ENCODE data around the gene CDA. TPM values are rescaled to one million over a fixed set of nuclear protein-coding genes. Genes with fewer than 3 reads are reported as not detected.
A peak's percentile ranks its signal among the peaks of the same experiment; 100 is the strongest.

CDA gene
- total RNA-seq, 1 donor from 2014 or later = 4.0 TPM

DNA sequence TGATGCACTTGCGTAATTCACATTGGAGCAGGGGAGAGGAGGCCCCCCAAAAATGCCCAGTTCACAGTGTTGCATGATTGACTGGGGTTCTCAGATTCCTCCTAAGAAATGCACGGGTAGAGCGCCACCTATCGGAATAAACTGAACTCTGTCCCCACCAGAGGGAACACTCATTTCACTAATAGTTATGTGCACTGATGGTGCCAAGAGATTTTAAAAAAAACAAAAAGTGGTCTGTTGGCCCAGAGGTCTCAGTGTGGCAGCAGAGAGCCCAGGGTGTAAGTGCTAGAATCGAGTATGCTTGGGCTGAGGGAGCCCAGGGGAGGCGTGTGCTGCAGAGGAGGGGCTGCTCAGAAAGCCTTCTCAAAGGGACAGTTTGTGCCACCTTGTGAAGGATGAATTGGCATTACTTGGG, 51.3 kb downstream of the CDA start:
- intact Hi-C loops (cut with DNase I) = no loop called here
- DNase-seq (ENCODE audit: low spot score) = no peak

DNA sequence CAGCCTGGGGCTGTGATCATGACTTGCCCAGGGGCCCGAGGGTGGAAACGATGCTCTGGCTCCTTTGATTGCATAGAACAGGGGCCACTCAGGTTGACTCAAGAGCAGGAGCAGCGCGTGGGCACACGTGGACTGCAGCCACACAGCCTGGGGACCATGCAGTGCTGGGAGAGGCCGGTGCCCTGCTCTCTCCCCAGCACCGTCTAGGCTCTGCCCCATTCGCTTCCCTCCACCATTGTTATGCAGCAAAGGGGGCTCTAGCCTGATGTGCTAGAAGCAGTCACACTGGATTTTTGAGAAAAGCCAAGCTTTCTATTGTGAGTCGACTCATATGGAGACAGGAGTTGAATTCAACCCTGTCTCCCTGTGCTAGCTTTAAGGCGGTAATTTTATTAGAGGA, 53.1 kb downstream of the CDA start:
- no peak for DNase-seq (ENCODE audit: low spot score)
- intact Hi-C loops (cut with DNase I) = no loop called here

DNA sequence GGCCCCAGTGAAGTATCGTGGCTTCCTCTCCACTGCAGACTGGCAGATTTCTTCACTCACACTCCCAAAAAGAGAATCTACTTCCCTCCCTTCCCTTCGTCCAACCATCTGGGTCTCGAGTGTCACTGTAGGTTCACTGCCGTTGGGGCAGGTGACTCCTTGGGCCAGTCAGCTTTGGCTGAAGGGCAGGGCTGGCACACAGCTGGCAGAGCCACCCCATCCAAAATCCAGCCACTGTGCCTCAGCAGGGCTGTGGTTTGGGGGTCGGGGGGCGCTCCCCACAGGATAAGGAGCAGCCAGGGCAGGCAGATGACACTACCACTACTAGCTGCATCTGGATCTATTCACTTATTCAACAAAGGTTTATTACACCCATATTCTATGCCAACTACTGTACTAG, 54.2 kb downstream of the CDA start:
- intact Hi-C loops (cut with DNase I) = no loop called here
- no peak for DNase-seq (ENCODE audit: low spot score)

DNA sequence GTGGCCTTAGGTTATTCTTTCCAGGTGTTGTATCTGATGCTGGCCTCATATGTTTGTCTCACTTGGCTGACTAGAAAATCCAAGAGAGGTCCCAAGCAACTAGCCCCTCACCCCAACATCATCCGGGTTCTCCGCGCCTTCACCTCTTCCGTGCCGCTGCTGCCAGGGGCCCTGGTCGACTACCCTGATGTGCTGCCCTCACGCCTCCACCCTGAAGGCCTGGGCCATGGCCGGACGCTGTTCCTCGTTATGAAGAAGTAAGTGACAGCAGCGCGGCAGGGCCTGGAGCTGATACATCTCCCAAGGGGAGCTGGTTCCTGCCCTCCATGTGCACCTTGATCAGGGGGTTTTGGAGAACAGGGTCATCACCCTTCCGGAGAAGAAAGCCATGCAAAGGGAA, 55.5 kb downstream of the CDA start:
- intact Hi-C loops (cut with DNase I) = no loop called here
- DNase-seq (ENCODE audit: low spot score) = no peak

DNA sequence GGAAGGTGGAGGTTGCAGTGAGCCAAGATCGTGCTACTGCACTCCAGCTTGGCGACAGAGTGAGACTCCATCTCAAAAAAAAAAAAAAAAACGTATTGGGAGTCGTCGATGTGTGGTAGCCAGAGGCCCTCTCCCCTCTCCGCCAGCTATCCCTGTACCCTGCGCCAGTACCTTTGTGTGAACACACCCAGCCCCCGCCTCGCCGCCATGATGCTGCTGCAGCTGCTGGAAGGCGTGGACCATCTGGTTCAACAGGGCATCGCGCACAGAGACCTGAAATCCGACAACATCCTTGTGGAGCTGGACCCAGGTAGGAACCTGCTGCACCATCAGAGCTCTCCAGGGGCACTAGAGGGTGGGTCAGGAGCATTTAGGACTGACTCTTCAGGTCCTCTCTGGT, 56.5 kb downstream of the CDA start:
- intact Hi-C loops (cut with DNase I) = no loop called here
- DNase-seq (ENCODE audit: low spot score) = no peak

DNA sequence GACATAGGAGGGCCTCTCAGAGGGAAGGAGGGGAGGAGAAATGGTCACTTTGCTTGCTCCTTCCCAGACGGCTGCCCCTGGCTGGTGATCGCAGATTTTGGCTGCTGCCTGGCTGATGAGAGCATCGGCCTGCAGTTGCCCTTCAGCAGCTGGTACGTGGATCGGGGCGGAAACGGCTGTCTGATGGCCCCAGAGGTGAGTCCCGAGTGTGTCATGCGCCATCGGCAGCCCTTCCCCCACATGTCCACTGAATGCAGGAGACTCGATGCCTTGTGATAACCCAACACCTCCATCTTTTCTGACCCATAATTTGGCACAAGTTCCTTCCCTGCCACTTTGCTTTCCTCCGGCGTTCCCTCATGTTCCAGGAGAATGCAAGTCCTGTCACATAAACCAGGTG, 59.5 kb downstream of the CDA start:
- no peak for DNase-seq (ENCODE audit: low spot score)
- intact Hi-C loops (cut with DNase I) = no loop called here

DNA sequence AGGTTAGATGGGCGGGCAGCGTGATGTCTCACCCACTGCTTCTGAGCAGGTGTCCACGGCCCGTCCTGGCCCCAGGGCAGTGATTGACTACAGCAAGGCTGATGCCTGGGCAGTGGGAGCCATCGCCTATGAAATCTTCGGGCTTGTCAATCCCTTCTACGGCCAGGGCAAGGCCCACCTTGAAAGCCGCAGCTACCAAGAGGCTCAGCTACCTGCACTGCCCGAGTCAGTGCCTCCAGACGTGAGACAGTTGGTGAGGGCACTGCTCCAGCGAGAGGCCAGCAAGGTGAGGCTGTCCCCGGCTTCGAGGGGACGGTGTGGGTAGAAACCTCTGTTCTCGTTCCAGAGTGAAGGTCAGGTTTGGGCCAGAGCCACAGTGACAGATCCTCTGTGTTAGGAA, 60.0 kb downstream of the CDA start:
- intact Hi-C loops (cut with DNase I) = no loop called here
- no peak for DNase-seq (ENCODE audit: low spot score)

DNA sequence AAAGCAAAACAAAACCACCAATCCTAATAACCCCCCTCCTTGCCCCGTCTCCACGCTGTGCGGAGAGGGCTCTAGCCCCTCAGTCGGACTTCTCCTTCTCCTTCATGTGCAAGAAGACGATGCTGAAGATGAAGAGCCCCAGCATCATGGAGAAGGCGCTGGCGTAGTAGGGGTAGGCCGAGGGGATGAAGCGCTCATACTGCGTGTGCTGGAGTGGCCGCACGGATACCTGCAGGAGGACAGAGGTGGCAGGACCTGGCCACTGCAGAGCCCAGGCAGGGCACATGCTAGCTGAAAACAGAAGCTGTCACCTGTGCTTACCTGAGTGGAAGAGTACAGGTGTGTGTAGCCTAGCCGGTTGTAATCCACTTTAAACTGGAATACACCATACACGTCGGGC, 63.4 kb downstream of the CDA start:
- intact Hi-C loops (cut with DNase I) = no loop called here
- DNase-seq (ENCODE audit: low spot score) = no peak

DNA sequence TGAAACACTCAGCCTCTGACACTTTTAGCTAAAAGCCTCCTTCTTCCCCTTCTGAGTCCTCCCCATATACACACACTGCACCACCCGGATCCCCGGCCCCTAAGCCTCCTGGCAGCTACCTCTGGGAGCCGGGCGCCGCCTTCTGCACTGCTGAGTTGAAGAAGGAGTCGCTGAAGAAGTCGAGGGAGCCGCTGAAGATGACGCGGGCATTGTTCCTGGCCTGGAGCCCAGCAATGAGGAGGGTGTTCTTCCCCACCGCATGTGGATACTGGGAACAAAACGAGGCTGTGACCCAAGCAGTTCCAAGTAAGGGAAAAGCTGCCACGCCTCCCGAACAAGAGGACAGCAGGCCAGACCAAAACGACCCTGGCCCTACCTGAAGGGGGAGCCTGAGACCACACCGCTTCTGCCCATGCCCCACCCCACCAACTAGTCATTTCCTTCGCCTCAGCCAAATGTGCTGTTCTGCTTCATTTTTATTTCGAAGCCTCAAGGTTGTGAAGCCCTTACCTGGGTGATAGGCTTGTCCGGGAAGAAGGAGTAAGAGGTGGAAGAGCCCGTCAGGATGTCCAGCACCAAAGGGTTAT, 65.3 kb downstream of the CDA start:
- no peak for DNase-seq (ENCODE audit: low spot score)
- intact Hi-C loops (cut with DNase I) = no loop called here

DNA sequence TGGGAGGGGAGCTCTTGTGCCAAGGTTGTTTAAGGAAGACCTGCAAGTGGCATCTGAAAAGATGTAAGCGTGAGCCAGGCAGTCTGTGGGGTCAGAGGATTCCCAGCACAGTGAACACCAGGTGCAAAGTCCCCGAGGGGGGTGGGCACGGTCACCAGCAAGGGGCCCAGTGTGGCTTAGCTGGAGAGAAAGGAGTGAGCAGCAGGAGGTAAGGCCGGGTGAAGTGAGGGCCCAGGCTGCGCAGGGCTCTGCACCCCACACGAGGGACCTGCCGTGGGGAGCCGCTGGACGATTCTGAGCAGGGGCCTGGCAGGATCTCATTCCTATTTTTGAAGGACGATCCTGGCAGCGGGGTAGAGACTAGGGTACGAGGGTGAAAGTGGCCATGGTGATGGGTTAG, 68.1 kb downstream of the CDA start:
- no peak for DNase-seq (ENCODE audit: low spot score)
- intact Hi-C loops (cut with DNase I) = no loop called here

DNA sequence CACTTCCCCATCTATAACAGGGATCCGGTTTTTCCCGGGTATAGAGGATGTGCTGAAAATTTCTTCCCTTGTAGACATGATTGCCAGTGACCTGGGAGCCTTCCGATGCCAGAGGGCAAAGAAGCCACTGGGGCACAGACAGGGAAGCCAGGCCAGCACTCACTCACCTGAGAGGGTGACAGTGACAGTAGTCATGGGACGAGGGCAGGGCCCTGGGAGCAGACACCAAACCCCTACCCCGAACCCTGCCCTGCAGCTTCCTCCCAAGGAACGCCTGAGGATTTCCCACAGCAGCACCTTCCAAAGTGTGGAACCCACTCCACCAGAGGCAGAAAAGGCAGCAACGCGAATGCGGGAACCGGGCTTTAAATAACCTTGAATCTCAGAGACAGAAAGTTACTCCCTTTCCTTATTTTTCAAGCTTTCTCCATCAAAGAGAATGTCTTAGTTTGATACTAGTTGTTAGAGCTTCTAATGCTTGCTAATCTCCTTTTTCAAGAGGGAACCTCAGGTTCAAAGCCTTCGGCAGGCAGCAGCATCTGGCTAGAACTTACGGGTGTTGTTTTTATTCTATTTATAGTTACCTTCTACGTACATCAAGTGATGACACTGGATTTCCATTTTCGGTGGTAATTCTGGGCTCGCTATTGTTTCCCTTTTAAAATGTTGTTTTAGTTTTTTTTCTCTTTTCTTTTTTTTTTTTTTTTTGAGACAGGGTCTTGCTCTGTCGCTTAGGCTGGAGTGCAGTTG, 69.4 kb downstream of the CDA start:
- DNase-seq (ENCODE audit: low spot score) = no peak
- intact Hi-C loops (cut with DNase I) = no loop called here

DNA sequence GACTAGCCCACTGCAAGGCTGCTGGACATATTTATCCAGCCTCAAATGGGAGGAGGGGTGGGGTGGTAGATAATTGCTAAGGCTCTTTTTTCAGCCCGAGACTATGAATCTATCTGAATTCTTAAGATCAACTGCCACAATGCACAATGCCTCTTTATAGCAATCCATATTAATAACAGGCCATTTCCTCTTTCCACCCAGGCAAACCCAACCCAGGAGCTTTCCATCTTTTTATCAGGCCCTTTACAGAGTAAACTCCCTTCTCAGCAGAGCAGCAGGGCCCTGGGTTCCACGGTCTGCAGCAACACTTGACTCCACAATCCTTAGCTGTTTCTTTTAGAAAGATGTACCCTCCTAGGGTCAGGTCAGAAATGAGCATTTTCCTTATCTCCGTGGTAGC, 71.5 kb downstream of the CDA start:
- DNase-seq (ENCODE audit: low spot score) = no peak
- intact Hi-C loops (cut with DNase I) = no loop called here

DNA sequence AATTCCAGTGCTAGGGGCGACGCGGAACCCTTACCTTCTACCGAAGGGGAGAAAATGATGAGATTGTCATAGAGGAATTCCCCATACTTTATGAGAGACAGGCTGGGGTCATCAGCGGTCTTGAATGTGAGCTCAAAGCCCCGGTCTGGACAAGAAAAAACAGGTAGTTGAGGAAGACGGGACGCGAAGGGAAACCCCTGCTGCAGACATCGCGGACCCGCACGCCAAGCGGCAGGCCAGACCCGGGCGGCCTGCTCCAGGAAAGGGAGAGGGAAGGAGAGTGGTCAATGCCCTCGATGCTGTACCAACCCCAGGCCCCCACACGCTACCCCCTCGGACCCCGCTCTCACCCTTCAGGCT, 71.9 kb downstream of the CDA start:
- intact Hi-C loops (cut with DNase I) = no loop called here
- DNase-seq (ENCODE audit: low spot score) = no peak

DNA sequence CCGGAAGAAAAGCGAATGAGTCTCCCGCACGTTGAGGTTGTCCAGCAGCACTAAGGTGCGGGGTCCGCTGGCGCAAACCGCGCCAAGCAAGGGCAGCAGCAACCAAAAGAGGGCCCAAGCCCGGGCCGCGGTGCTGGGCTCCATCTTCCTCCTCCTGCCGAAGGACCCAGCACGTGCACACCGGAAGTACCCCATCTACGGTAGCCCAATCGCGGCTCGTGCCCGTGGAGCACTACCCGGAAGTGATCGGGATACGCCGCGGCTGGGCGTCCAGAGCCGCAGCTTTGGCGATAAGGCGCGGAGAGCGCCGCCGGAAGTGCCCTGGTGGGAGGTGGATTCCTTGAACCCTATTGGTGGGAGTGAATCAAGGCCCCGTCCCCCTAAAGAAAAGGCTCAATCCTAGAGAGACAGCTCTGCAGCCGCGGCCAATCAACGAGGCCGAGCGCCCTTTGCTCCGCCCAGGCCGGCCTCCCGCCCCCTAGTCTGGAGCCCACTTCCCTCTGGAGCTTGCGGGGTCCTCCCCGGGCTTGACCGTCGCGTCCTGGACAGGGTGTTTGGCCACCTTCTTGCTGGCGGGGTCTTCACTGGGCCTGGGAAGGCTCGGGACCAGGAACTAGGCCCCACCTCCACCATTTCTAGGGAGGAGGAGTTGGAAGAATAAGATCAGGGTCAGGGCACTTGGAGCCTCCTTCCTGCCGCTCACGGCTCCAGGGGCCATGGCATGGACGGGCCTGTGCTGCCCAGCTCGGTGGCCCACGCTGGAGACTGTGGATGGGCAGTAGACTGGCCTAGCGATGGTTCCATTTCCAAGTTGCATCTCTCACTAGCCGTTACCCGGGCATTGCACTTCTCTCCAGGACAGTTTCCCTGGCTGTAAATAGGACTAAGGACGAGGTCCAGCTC, 72.6 kb downstream of the CDA start, which contains the start of gene DDOST:
TSS of gene DDOST (minus strand) at position 163 of the 903 bp plus-strand sequence. CDS start at position 144, 19 bp downstream.
- intact Hi-C loops (cut with DNase I) = no loop called here
- peak; percentile 97 for DNase-seq (ENCODE audit: low spot score)

DNA sequence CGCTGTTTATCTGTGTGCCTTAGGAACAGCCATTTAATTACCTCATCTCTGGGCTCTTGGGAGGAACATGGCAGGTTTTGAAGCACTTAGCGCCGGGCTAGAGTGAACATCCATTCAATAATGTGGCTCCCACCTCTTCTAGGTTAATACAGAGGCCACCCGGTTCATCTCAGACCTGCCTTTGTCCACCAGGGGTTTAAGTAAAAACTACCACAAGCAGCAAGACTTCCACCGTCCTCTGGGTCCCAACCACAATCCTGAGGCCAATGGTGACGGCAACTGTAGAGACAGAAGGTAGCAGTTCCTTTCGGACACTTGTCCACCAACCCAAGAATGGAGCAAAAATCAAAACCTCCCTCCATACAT, 73.2 kb downstream of the CDA start:
- DNase-seq (ENCODE audit: low spot score) = no peak
- intact Hi-C loops (cut with DNase I) = no loop called here

DNA sequence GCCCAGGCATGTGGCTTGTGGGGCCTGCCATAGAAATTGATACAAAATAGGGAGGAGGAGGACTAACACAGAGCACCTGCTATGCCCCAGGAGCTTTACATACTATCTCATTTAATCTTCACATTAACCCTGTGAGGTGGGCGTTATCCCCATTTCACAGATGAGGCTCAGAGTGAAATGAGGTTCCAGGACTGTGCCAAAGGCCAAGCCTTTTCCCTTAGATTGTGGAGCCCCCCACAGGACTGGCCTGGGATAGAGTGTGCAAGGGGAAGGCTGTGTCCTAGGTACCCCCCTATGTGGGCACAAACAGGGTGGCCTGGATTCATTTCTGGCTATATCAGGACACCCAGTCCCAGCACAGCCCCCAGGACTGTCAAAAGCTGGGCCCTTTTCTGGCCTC, 74.5 kb downstream of the CDA start:
- no peak for DNase-seq (ENCODE audit: low spot score)
- intact Hi-C loops (cut with DNase I) = no loop called here

DNA sequence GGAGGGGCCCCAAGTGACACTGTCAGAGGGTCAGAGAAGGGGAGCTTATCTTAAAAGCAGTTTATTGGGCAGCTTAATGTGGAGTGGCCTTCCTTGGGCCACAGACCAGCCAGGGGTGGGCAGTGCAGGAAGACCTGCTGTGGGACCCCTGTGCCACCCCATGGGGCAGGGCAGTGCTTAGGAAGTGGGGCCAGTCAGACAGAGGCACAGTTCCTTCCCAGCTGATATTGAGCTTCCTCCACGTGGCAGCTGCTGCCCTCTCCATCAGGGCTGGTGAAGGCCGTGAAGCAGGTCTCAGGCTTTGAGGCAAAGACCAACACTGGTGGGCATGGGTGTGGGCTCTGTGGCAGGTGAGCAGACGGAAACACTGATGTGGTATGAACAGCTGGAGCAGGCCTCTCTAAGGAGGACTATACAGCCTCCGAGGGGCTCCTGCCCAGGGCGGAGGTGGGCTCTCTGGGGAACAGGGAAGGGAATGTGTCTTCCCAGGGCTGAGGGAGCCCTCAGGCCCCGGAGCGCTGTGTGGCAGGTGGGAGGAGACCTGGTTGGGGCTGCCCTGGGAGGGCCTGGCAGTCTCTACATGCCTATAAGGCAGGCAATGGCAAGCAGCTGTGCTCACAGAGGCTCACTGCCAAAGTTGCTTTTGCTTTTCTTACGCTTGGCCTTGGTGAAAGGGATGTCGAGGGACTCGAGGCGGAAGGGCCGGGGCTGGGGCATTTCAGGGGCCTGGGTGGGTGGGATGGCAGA, 75.2 kb downstream of the CDA start:
- DNase-seq (ENCODE audit: low spot score) = no peak
- intact Hi-C loops (cut with DNase I) = no loop called here

DNA sequence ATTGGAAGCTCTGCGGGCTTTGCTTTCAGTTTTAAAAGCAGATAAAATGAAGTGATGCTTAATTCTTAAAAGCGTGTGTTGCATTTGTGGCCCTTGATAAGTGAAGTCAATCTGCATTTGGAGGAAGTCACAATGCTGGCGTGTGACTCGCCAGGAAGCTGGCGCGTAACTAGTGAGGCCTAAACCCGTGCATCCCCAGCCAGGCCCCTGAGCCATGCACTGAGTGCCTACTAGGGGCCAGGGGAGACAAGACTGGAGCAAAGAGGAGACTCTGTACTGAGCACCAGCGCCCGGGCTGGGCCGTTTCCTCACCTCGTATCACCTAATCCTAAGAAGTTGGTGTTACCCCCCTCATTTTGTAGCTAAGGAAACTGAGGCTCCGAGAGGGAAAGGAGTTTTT, 76.8 kb downstream of the CDA start:
- intact Hi-C loops (cut with DNase I) = no loop called here
- DNase-seq (ENCODE audit: low spot score) = no peak

DNA sequence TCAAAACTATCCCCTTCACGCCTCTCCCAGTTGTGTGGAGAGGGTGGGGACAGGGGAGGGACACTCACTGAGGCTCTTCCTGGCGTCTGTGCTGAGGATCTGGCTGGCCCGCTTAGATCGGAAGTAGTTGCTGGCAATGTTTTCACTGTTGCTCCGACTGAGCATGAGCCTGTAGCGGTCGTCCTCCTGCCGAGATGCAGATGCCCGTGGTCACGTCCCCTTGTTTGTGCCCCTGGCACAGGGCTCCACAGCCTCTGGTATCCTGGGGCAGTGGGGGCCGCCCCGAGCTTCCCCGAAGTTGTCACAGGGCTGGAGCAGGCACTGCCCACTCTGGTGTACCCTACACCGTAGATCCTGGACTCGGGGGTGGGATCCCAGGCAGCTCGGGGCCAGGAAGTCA, 77.2 kb downstream of the CDA start:
- DNase-seq (ENCODE audit: low spot score) = no peak

DNA sequence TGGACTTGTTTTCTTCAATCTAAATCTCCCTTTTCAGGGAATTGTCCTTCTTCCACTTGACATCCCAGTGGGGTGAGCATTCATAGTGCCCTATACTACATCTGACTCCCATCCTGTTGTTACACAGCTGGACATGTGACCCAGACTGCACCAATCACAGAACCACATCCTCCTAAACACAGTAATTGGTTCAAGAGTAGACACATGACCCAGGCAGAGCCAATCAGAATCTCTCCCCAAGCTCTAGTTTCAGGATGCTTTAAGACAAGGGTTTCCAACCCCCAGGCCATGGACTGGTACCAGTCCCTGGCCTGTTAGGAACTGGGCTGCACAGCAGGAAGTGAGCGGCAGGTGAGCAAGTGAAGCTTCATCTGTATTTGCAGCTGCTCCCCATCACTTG, 77.9 kb downstream of the CDA start:
- no peak for DNase-seq (ENCODE audit: low spot score)
- intact Hi-C loops (cut with DNase I) = no loop called here

More for the DNA sequence above, 77.2 kb downstream of the CDA start:
- intact Hi-C loops (cut with DNase I) = no loop called here

Measured in cardiac septum (tissue), 1 donor.